Loucy (cell line): ENCODE measurements around the gene TRRAP.

Experiments used
- H2AFZ ChIP-seq: fragments of 200-600 bp; sonication (generic); 2 replicates; pipeline ENCODE4 v1.6.0; 2016; ENCODE audit warnings: antibody characterized with exemption, mild to moderate bottlenecking, low read length, moderate library complexity
- H3F3A ChIP-seq: fragments of 200-600 bp; 2 replicates; pipeline ENCODE4 v1.6.0; 2016; ENCODE audit warnings: antibody characterized with exemption, low read depth, mild to moderate bottlenecking
- H3K27me3 ChIP-seq: fragments of 200-600 bp; sonication (generic); 2 replicates; pipeline ENCODE4 v1.6.1; 2014; ENCODE audit warnings: low read length, mild to moderate bottlenecking; ENCODE audit not compliant: insufficient read depth, poor library complexity, severe bottlenecking
- H3K36me3 ChIP-seq: fragments of 200-600 bp; sonication (generic); 2 replicates; pipeline ENCODE4 v1.6.1; 2016; ENCODE audit warnings: low read length; ENCODE audit not compliant: insufficient read depth
- H3K4me1 ChIP-seq: fragments of 200-600 bp; sonication (generic); 2 replicates; pipeline ENCODE4 v1.5.1; 2014; ENCODE audit warnings: low read length, mild to moderate bottlenecking; ENCODE audit not compliant: insufficient read depth, poor library complexity, severe bottlenecking
- H3K4me2 ChIP-seq: fragments of 200-600 bp; sonication (generic); 2 replicates; pipeline ENCODE4 v1.6.0; 2014; ENCODE audit warnings: antibody characterized with exemption, low read length, low read depth, mild to moderate bottlenecking; ENCODE audit not compliant: poor library complexity, severe bottlenecking
- H3K4me3 ChIP-seq: fragments of 200-600 bp; sonication (generic); 2 replicates; pipeline ENCODE4 v1.5.1; 2014; ENCODE audit warnings: low read length, mild to moderate bottlenecking, mixed read lengths; ENCODE audit not compliant: poor library complexity, severe bottlenecking
- H3K79me2 ChIP-seq: fragments of 200-600 bp; sonication (generic); 2 replicates; pipeline ENCODE4 v1.6.1; 2014; ENCODE audit warnings: low read length; ENCODE audit not compliant: insufficient read depth
- H3K9ac ChIP-seq: fragments of 200-600 bp; sonication (generic); 2 replicates; pipeline ENCODE4 v1.6.0; 2014; ENCODE audit warnings: mild to moderate bottlenecking, low read depth, low read length, moderate library complexity; ENCODE audit not compliant: poor library complexity, severe bottlenecking
- H3K9me2 ChIP-seq: fragments of 200-600 bp; sonication (generic); replicated peaks from 2 replicates; pipeline ENCODE4 v1.6.1; 2016; ENCODE audit warnings: low read depth, low read length, mixed read lengths
- H3K9me3 ChIP-seq: fragments of 200-600 bp; sonication (generic); 2 replicates; pipeline ENCODE4 v1.6.1; 2014; ENCODE audit warnings: mild to moderate bottlenecking, antibody characterized with exemption, low read length, low read depth; ENCODE audit not compliant: insufficient read depth
- H4K20me1 ChIP-seq: fragments of 200-600 bp; sonication (generic); 2 replicates; pipeline ENCODE4 v1.6.0; 2014; ENCODE audit warnings: antibody characterized with exemption, low read length, mild to moderate bottlenecking; ENCODE audit not compliant: insufficient read depth, poor library complexity, severe bottlenecking
- CTCF ChIP-seq: fragments of 200-600 bp; sonication (generic); conservative IDR thresholded peaks from 2 replicates; pipeline ENCODE4 v1.5.1; 2014; ENCODE audit warnings: mild to moderate bottlenecking, antibody characterized with exemption, low read length
- EZH2phosphoT487 ChIP-seq: fragments of 200-600 bp; IDR thresholded peaks from 2 replicates; pipeline ENCODE4 v1.6.1; 2018; ENCODE audit warnings: antibody characterized with exemption, mild to moderate bottlenecking, moderate library complexity, borderline replicate concordance

Gene TRRAP

GRCh38 chr7:98875501-98875900 is 2.8 kb upstream of the TRRAP start:
- Histone ChIP-seq H3K79me2 (peaks cover 15% of the 10 kb centered on the region), H3K9ac (no peak overlapping the region), H3K27me3 (no peaks in the 10 kb centered on the region), H3K4me2 (no peak overlapping the region), H3K4me3 (no peak overlapping the region), H3F3A (no peaks in the 10 kb centered on the region), H3K9me3 (no peaks in the 10 kb centered on the region), H4K20me1 (peaks cover 13% of the 10 kb centered on the region), H2AFZ (no peak overlapping the region), H3K9me2 (no peaks in the 10 kb centered on the region), H3K4me1 (peaks cover 5% of the 10 kb centered on the region), H3K36me3 (no peaks in the 10 kb centered on the region; the same call in 1 of the 2 replicates)
- TF ChIP-seq CTCF (no peak), EZH2phosphoT487 (no peak)

- no peak overlapping the region for H3K9ac ChIP-seq
- H3K79me2 ChIP-seq, result peaks cover 32% of the 10 kb centered on the region
- no peak overlapping the region for H3K4me2 ChIP-seq
- no peak for TF ChIP-seq EZH2phosphoT487
- TF ChIP-seq CTCF, result no peak
- H3K36me3 ChIP-seq, result peaks cover 8% of the 10 kb centered on the region; the same call in 1 of the 2 replicates
- H3K4me3 ChIP-seq, result no peak overlapping the region
- H3F3A ChIP-seq, result no peaks in the 10 kb centered on the region
- H3K9me2 ChIP-seq, result no peaks in the 10 kb centered on the region
- H2AFZ ChIP-seq, result no peak overlapping the region
- peaks cover 11% of the 10 kb centered on the region for H3K4me1 ChIP-seq
- H3K9me3 ChIP-seq, result no peaks in the 10 kb centered on the region
- no peaks in the 10 kb centered on the region for H3K27me3 ChIP-seq
- peaks cover 25% of the 10 kb centered on the region for H4K20me1 ChIP-seq
Measured at GRCh38 chr7:98877146-98877545, 1.2 kb upstream of the TRRAP start.

GRCh38 chr7:98877692-98878364 is 504 bp upstream of the TRRAP start:
- Histone ChIP-seq H2AFZ (peak overlapping the region; percentile 77; the same call in 1 of the 2 replicates), H3K9ac (peak overlapping the region; percentile 99), H3K27me3 (no peaks in the 10 kb centered on the region), H4K20me1 (peaks cover 25% of the 10 kb centered on the region), H3F3A (no peaks in the 10 kb centered on the region), H3K4me1 (peaks cover 11% of the 10 kb centered on the region), H3K9me3 (no peaks in the 10 kb centered on the region), H3K36me3 (peaks cover 13% of the 10 kb centered on the region; the same call in 1 of the 2 replicates), H3K4me2 (peak overlapping the region; percentile 87), H3K79me2 (peaks cover 39% of the 10 kb centered on the region), H3K4me3 (peak overlapping the region; percentile 91), H3K9me2 (no peaks in the 10 kb centered on the region)
- no peak for TF ChIP-seq CTCF
- TF ChIP-seq EZH2phosphoT487, result no peak
